Psoas muscle (tissue), 8 donors: ENCODE measurements around the gene FMNL2. TPM values are rescaled to one million over a fixed set of nuclear protein-coding genes. Genes with fewer than 3 reads are reported as not detected.

Experiments
- ATAC-seq, 4 donors: fragments of 200-7000 bp; cut with Tn5 transposase; one replicate each; pipeline ENCODE4 v1.9.1; 2020; ENCODE audit warnings: moderate library complexity in 3 of 4, mild to moderate bottlenecking in 2 of 4
- DNase-seq, 2 donors: peaks; one replicate each; pipeline ENCODE4 v3.0.0-alpha.2; 2020
- H3K27ac ChIP-seq: fragments of 200-600 bp; one replicate; pipeline ENCODE4 v1.8.0; 2022
- H3K27me3 ChIP-seq, 3 donors: fragments of 200-600 bp in 1 of 3; one replicate each; pipeline versions ENCODE4 v1.6.1 to v1.8.0; 2013 to 2022; ENCODE audit warnings: low read length in 2 of 3, mild to moderate bottlenecking in 2 of 3, moderate library complexity in 1 of 3; ENCODE audit not compliant: insufficient read depth in 3 of 3
- H3K36me3 ChIP-seq, 2 donors: fragments of 200-600 bp in 1 of 2; one replicate each; pipeline versions ENCODE4 v1.6.1 to v1.8.0; 2013 to 2022; ENCODE audit warnings: low read depth in 1 of 2, mild to moderate bottlenecking in 1 of 2, moderate library complexity in 1 of 2; ENCODE audit not compliant: insufficient read depth in 1 of 2
- H3K4me1 ChIP-seq: fragments of 200-600 bp; one replicate; pipeline ENCODE4 v1.8.0; 2022
- H3K4me3 ChIP-seq: fragments of 200-600 bp; one replicate; pipeline ENCODE4 v1.8.0; 2022; ENCODE audit warnings: mild to moderate bottlenecking
- H3K9me3 ChIP-seq: fragments of 200-600 bp; one replicate; pipeline ENCODE4 v1.8.0; 2022
- CTCF ChIP-seq: fragments of 200-600 bp; IDR thresholded peaks from one replicate; pipeline ENCODE4 v1.8.0; 2022; ENCODE audit warnings: antibody characterized with exemption
- WGBS, 3 donors: extraction: QIAGEN DNeasy Blood & Tissue Kit; methylation state at CpG; one replicate each; pipeline versions ENCODE4 v1.1.6 to v1.1.7; 2013; 5-methylcytosine and 5-hydroxymethylcytosine counted together
- intact Hi-C, 2 donors: fragments of 100-400 bp; cut with DNase I; formaldehyde crosslinking; loops; one replicate each; pipeline versions ENCODE4 v1.11.0 to v1.14.2; 2022
- polyA plus RNA-seq, 3 donors: library from polyadenylated mRNA; stranded (reverse); fragments of 200-250 nt; gene quantifications; one replicate each; pipeline ENCODE4 v1.2.3, GENCODE V29; 2013
- total RNA-seq, 4 donors: library from RNA; stranded (reverse); fragmentation: NEBNext Ultra II Directional in 2 of 4; extraction: Animal tissue kit (Norgen Biotek cat#: 25700) in 2 of 4; gene quantifications; one replicate each; pipeline versions ENCODE4 v1.2.1 to v1.2.4, GENCODE V29; 2021 to 2023
- donor health status: healthy with polysubstance abuse.
- donor health status: DM: no; HTN: no; CAD: no; lungs with moderate emphysema.
- donor health status: Bipolar disorder and iron deficiency.
- donor health status: healthy.
- donor health status: DM: yes; HTN: yes; CAD: no.
- donor health status: DM: no; HTN: no; CAD: no.
- donor health status: DM: no; HTN: no; CAD: no.
- donor health status: DM: yes; HTN: yes; CAD: no.

FMNL2 gene
- total and polyA plus RNA-seq, 7 donors: 6.6 to 18.2 (median 11.0) TPM

GRCh38 chr2:152464851-152465470 is 130.0 kb downstream of the FMNL2 start:
- Histone ChIP-seq H3K36me3 (no peaks in the 10 kb centered on the region), H3K4me3 (peak overlapping the region; percentile 26), H3K9me3 (no peaks in the 10 kb centered on the region), H3K27me3 (no peaks in the 10 kb centered on the region), H3K4me1 (peaks cover 80% of the 10 kb centered on the region), H3K27ac (peak overlapping the region; percentile 92)
- WGBS, 3 donors: 30 to 46% (median 32%) methylated on average over 7 of the region's 7 CpGs
- intact Hi-C loops: loop anchor here (5.0 kb wide), 2 partner anchors 33 to 82 kb away; no protein-coding TSS in a partner anchor
- ATAC-seq (peak; percentile 34 to 62 (median 40)), DNase-seq (peak in 1 of 2 donors; percentile 54)
- no peak for TF ChIP-seq CTCF

DNA sequence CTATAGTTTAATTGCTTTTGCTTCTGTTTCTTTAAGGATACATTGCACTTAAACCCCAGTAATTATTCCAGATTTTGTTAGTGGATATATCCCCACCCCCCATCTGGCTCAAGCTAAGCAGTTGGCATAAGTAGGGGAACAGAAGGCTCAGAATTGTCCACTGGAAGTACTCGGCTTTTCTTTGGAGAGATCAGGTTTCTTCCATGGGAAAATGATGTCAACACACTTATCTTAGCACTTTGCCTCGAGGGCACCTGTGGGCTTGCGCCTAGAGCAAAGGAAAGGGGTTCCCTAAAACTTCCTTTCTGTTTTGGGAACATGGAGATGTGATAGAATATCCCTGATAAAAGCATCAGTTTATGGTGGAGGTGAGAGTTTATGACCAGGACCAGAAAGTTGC is 130.6 kb downstream of the FMNL2 start:
- TF ChIP-seq CTCF: no peak
- ATAC-seq: peak; percentile 60 to 77 (median 65)
- Histone ChIP-seq H3K27me3 (no peaks in the 10 kb centered on the region), H3K9me3 (no peaks in the 10 kb centered on the region), H3K36me3 (no peaks in the 10 kb centered on the region), H3K27ac (peak overlapping the region; percentile 92), H3K4me1 (peaks cover 86% of the 10 kb centered on the region), H3K4me3 (peak overlapping the region; percentile 26)
- intact Hi-C loops: loop anchor here (5.0 kb wide), 2 partner anchors 33 to 82 kb away; no protein-coding TSS in a partner anchor
- DNase-seq: no peak
- WGBS, 3 donors: 19 to 33% (median 23%) methylated on average over 3 of the region's 3 CpGs

DNA sequence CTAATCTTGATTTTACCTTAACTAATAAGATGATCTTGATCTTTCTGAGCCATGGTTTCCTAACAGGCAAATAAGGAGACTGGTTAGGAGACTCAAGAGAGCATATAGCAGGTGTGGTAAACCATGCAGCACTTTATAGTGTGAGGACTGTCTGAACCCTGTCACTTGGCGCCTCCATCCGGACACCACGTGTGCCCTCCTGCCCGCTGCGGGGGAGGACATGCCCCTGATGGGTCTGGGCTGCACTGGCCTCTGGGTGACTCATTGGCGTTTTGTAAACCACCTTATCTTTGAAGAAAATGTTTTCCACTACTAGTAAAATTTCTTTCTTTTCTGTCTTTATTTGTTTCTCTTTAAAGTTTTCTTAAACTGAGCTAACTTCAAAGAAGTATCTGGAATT is 131.1 kb downstream of the FMNL2 start:
- DNase-seq (peak in 1 of 2 donors; percentile 51), ATAC-seq (peak; percentile 36 to 75 (median 59))
- WGBS, 3 donors: 60 to 79% (median 69%) methylated on average over 6 of the region's 6 CpGs
- Histone ChIP-seq H3K9me3 (no peaks in the 10 kb centered on the region), H3K27ac (peak overlapping the region; percentile 92), H3K27me3 (no peaks in the 10 kb centered on the region), H3K4me1 (peaks cover 89% of the 10 kb centered on the region), H3K36me3 (no peaks in the 10 kb centered on the region), H3K4me3 (peak overlapping the region; percentile 26)
- no peak for TF ChIP-seq CTCF
- intact Hi-C loops: loop anchor here (5.0 kb wide), 2 partner anchors 34 to 81 kb away; no protein-coding TSS in a partner anchor

GRCh38 chr2:152466980-152467676 is 132.2 kb downstream of the FMNL2 start:
- Histone ChIP-seq H3K36me3 (no peaks in the 10 kb centered on the region), H3K4me1 (peaks cover 92% of the 10 kb centered on the region), H3K4me3 (peak overlapping the region; percentile 52), H3K9me3 (no peaks in the 10 kb centered on the region), H3K27me3 (no peaks in the 10 kb centered on the region), H3K27ac (peak overlapping the region; percentile 92)
- no peak for TF ChIP-seq CTCF
- ATAC-seq: peak; percentile 72 to 82 (median 76)
- DNase-seq: no peak
- 20 to 26% (median 23%) methylated on average over 10 of the region's 10 CpGs for WGBS, 3 donors
- intact Hi-C loops: loop anchor here (5.0 kb wide), 2 partner anchors 35 to 80 kb away; no protein-coding TSS in a partner anchor
